Right ventricle myocardium inferior (tissue), 1 donor: Measurements from ENCODE around the gene TNK2. TPM values are rescaled to one million over a fixed set of nuclear protein-coding genes. Genes with fewer than 3 reads are reported as not detected.
"Not testable (repeated sequence)": the region's sequence is repeated elsewhere in the genome, so short reads cannot be mapped to it uniquely, and the experiment has no call there.

ENCODE experiments used
- ATAC-seq: fragments of 200-7000 bp; cut with Tn5 transposase; one replicate; pipeline ENCODE4 v1.9.1; 2020; ENCODE audit warnings: mild to moderate bottlenecking, moderate library complexity
- DNase-seq: peaks from one replicate; pipeline ENCODE4 v3.0.0; 2021; ENCODE audit errors: missing footprints
- intact Hi-C: fragments of 100-400 bp; cut with DNase I; formaldehyde crosslinking; loops from one replicate; pipeline ENCODE4 v1.11.0; 2022
- total RNA-seq: library from RNA; stranded (reverse); fragmentation: NEBNext Ultra II Directional; extraction: Animal tissue kit (Norgen Biotek cat#: 25700); gene quantifications from one replicate; pipeline ENCODE4 v1.2.1, GENCODE V29; 2021
- donor health status: DM: no; HTN: yes; CAD: no; lungs with severe emphysema.

The TNK2 gene
- total RNA-seq, 1 donor from 2014 or later, result 31.7 TPM

- DNase-seq, intact Hi-C loops: not testable (repeated sequence)
These were observed 46.0 kb downstream of the TNK2 start for GRCh38 chr3:195862318-195862717.

GRCh38 chr3:195860456-195860855, 47.9 kb downstream of the TNK2 start:
- ATAC-seq, result no peak

More at GRCh38 chr3:195862318-195862717, 46.0 kb downstream of the TNK2 start:
- ATAC-seq, result not testable (repeated sequence)

GRCh38 chr3:195859846-195860411, 48.4 kb downstream of the TNK2 start:
- ATAC-seq (no peak), DNase-seq (no peak)

More at GRCh38 chr3:195860456-195860855, 47.9 kb downstream of the TNK2 start:
- intact Hi-C loops, result no loop called here
- DNase-seq, result no peak

GRCh38 chr3:195859061-195859845, 49.1 kb downstream of the TNK2 start:
- intact Hi-C loops, result loop anchor here (1.0 kb wide), 2 partner anchors 35 to 56 kb away; no protein-coding TSS in a partner anchor
- ATAC-seq (no peak), DNase-seq (no peak)

More at GRCh38 chr3:195859846-195860411, 48.4 kb downstream of the TNK2 start:
- intact Hi-C loops, result loop anchor here (1.0 kb wide), 2 partner anchors 34 to 55 kb away; no protein-coding TSS in a partner anchor

GRCh38 chr3:195856410-195857084, 51.8 kb downstream of the TNK2 start:
- intact Hi-C loops, result no loop called here
- ATAC-seq, result no peak
- no peak for DNase-seq

- ATAC-seq (no peak), DNase-seq (no peak)
- intact Hi-C loops, result no loop called here
These were observed 52.6 kb downstream of the TNK2 start for GRCh38 chr3:195855471-195856409.

- DNase-seq (no peak), ATAC-seq (no peak)
- intact Hi-C loops, result loop anchor here (5.0 kb wide), 1 partner anchor 297 kb away; no protein-coding TSS in a partner anchor
These were observed 53.6 kb downstream of the TNK2 start for GRCh38 chr3:195854628-195855294.

GRCh38 chr3:195853996-195854395, 54.4 kb downstream of the TNK2 start:
- intact Hi-C loops, result loop anchor here (5.0 kb wide), 1 partner anchor 297 kb away; no protein-coding TSS in a partner anchor
- ATAC-seq, result no peak

GRCh38 chr3:195853036-195853435, 55.3 kb downstream of the TNK2 start:
- intact Hi-C loops, result loop anchor here (5.0 kb wide), 1 partner anchor 296 kb away; no protein-coding TSS in a partner anchor
- DNase-seq (no peak), ATAC-seq (no peak)

More at GRCh38 chr3:195853996-195854395, 54.4 kb downstream of the TNK2 start:
- no peak for DNase-seq

- intact Hi-C loops, result loop anchor here (5.0 kb wide), 1 partner anchor 294 kb away; no protein-coding TSS in a partner anchor
- ATAC-seq (peak; percentile 93), DNase-seq (peak; percentile 82)
These were observed 57.4 kb downstream of the TNK2 start for GRCh38 chr3:195850857-195851543.

GRCh38 chr3:195849322-195850074, 58.9 kb downstream of the TNK2 start:
- ATAC-seq (no peak), DNase-seq (no peak)
- intact Hi-C loops, result loop anchor here (5.0 kb wide), 1 partner anchor 292 kb away; no protein-coding TSS in a partner anchor

GRCh38 chr3:195847055-195847950, 61.0 kb downstream of the TNK2 start:
- ATAC-seq (no peak), DNase-seq (no peak)
- intact Hi-C loops, result no loop called here

- intact Hi-C loops, result no loop called here
- DNase-seq (no peak), ATAC-seq (no peak)
These were observed 62.9 kb downstream of the TNK2 start for GRCh38 chr3:195845483-195845882.

- DNase-seq (no peak), ATAC-seq (no peak)
- intact Hi-C loops, result no loop called here
These were observed 63.6 kb downstream of the TNK2 start for GRCh38 chr3:195844671-195845218.
